Skin epidermis (tissue), 12 donors: ENCODE measurements around the gene L1CAM.
"Not testable (repeated sequence)": the region's sequence is repeated elsewhere in the genome, so short reads cannot be mapped to it uniquely, and the experiment has no call there.

Experiments
- H3K27ac ChIP-seq, 21 experiments: fragments of 200-600 bp; sonication (generic) in 11 of 21; one replicate each; pipeline ENCODE4 v1.5.0; 2020; ENCODE audit warnings: mild to moderate bottlenecking in 3 of 21, inconsistent platforms in 2 of 21, moderate library complexity in 2 of 21
- H3K4me3 ChIP-seq, 7 experiments: fragments of 200-600 bp; sonication (generic) in 2 of 7; one replicate each; pipeline ENCODE4 v1.5.0; 2020; ENCODE audit warnings: inconsistent platforms in 2 of 7, mild to moderate bottlenecking in 2 of 7, moderate library complexity in 1 of 7

Gene L1CAM

GRCh38 chrX:153818571-153819383, 67.2 kb downstream of the L1CAM start:
- Histone ChIP-seq H3K27ac (peak overlapping the region in 2 of 21 experiments; percentile 37 to 42), H3K4me3 (peak overlapping the region; percentile 1 to 36 (median 20))

DNA sequence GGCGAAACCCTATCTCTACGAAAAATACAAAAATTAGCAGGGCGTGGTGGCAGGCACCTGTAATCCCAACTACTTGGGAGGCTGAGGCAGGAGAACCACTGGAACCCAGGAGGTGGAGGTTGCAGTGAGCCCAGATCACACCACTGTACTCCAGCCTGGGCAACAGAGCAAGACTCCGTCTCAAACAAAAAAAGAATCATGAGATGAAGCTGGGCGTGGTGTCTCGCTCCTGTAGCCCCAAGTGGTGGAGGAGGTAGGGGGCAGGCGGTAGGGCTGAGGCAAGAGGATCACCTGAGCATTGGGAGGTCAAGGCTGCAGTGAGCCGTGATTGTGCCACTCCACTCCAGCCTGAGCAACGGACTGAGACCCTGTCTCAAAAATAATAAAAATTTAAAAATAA, 67.9 kb downstream of the L1CAM start:
- H3K27ac ChIP-seq, H3K4me3 ChIP-seq: not testable (repeated sequence)

DNA sequence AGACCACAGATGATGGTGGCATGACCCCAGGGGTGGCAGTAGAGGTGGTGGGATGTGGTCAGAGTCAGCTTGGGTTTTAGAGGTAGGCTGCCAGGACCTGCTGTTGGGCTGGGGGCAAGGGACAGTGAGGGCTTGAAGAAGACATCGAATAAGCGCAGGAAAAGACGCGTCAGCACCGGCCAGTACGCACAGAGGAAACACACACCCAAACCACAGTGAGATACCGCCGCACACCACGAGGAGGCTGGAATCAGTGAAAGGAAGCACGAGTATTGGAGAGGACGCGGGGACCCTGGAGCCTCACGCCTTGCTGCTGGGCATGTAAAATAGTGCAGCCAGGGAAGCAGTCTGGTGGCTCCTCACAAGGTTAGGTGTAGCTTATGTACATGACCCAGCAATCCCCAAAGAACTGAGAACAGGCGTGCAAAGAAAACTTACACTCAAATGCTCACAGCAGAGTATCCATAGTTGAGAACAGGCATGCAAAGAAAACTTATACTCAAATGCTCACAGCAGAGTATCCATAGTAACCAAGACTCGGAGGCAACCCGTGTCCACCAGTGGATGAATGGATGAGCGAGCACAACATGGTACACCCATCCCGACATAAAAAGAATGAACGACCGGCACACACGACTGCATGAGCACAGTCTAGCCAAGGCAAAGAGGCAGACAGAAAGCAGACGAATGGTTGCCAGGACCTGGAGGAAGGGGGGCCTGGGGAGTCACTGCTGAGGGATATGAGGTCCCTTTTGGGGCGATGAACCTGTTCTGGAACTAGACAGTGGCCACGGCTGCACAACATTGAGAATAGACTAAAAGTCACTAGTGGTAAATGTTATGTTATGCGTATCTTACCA, 68.9 kb downstream of the L1CAM start:
- Histone ChIP-seq H3K4me3 (no peak overlapping the region), H3K27ac (no peak overlapping the region)

GRCh38 chrX:153814591-153815315, 71.2 kb downstream of the L1CAM start:
- no peak overlapping the region for H3K4me3 ChIP-seq
- H3K27ac ChIP-seq: no peak overlapping the region

GRCh38 chrX:153813161-153813560, 72.8 kb downstream of the L1CAM start:
- H3K4me3 ChIP-seq: no peak overlapping the region
- H3K27ac ChIP-seq: no peak overlapping the region

DNA sequence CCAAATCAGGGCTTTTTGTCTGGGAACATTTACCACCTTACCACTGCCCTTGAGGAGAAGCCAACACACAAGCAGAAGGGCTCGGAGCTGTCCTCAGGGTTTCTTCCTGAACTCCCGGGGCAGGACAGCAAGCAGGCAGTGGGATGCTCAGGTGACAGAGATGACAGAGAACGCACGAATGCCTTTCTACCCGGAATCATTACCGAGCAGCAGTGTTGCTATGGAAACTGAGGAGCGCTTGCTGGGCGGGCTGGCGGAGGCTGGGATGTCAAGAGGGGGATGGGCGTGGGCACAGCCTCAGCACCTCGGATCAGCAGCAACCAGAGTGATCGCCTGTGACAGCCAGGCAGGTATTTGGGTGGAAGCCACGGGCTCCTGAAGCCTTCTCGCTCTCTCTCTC, 73.8 kb downstream of the L1CAM start:
- no peak overlapping the region for H3K27ac ChIP-seq
- no peak overlapping the region for H3K4me3 ChIP-seq
